Skeletal muscle tissue (tissue), 4 donors: ENCODE results near the gene SHROOM3. TPM values are rescaled to one million over a fixed set of nuclear protein-coding genes. Genes with fewer than 3 reads are reported as not detected.

ENCODE experiments used
- H3K27ac ChIP-seq: one replicate; pipeline ENCODE4 v1.7.0; 2013; ENCODE audit warnings: mild to moderate bottlenecking, low read depth, low read length, inconsistent platforms
- H3K27me3 ChIP-seq, 3 donors: one replicate each; pipeline ENCODE4 v1.7.0; 2013; ENCODE audit warnings: low read length in 3 of 3; ENCODE audit not compliant: control insufficient read depth in 3 of 3, insufficient read depth in 3 of 3
- H3K36me3 ChIP-seq, 3 donors: one replicate each; pipeline ENCODE4 v1.7.0; 2013; ENCODE audit warnings: low read length in 3 of 3; ENCODE audit not compliant: control insufficient read depth in 3 of 3, insufficient read depth in 3 of 3
- H3K4me1 ChIP-seq, 3 donors: one replicate each; pipeline ENCODE4 v1.7.0; 2013; ENCODE audit warnings: low read length in 3 of 3, mild to moderate bottlenecking in 3 of 3; ENCODE audit not compliant: control insufficient read depth in 3 of 3, insufficient read depth in 3 of 3
- H3K4me3 ChIP-seq, 3 donors: one replicate each; pipeline ENCODE4 v1.7.0; 2013; ENCODE audit warnings: low read length in 3 of 3
- H3K9ac ChIP-seq, 3 donors: one replicate each; pipeline ENCODE4 v1.7.0; 2013; ENCODE audit warnings: low read length in 3 of 3, mild to moderate bottlenecking in 3 of 3, moderate library complexity in 2 of 3, low read depth in 1 of 3
- H3K9me3 ChIP-seq, 3 donors: one replicate each; pipeline ENCODE4 v1.7.0; 2013; ENCODE audit warnings: low read length in 3 of 3; ENCODE audit not compliant: control insufficient read depth in 3 of 3
- total RNA-seq: library from RNA; depleted of rRNA; stranded (reverse); fragments of >200 nt; gene quantifications from one replicate; pipeline ENCODE4 v1.2.3, GENCODE V29; 2014
- donor health status: Osteomylitis.

The SHROOM3 gene
- total RNA-seq, 1 donor from 2014 or later = 21.4 TPM

DNA sequence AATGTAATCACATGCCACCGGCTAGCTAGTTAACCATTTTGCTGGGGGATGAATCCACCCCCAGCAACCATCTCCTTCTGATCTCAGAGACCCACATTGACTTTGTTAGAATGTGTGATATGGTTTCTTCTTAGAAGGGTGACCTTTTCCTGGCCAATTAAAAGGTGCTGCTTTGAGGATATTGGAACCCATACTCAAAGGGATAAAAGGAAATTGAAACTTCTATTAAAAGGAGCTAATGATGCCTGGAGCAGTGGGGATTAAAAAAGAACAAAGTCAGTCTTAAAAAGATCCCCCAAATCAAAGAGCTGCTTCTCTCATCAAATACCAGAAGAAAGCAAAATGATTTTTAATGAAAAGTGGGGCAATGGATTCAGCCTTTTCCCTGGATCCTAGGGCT, 214.1 kb downstream of the SHROOM3 start:
- no peak overlapping the region for H3K4me3 ChIP-seq
- no peaks in the 10 kb centered on the region for H3K4me1 ChIP-seq
- H3K27me3 ChIP-seq = no peaks in the 10 kb centered on the region
- H3K27ac ChIP-seq = no peak overlapping the region
- H3K9me3 ChIP-seq = no peaks in the 10 kb centered on the region
- no peaks in the 10 kb centered on the region for H3K36me3 ChIP-seq
- no peak overlapping the region for H3K9ac ChIP-seq

DNA sequence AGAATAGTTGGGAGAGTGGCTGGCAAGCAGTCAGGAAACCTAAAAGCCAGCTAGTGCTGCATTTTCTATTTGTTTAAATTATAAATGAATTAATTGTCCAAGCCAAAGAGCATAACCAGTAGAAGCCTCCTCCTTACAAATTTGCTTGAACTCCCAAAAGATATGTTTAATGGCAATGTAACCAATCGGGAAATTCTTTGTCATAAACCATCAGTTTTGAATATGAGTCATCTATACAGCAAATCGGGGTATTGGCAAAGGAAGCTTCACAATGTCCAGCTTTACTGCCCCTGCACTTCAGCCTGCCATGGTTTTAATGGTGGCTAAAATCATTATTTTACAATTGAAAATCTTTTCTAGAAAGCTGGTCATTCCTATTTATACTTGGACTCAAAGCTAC, 216.6 kb downstream of the SHROOM3 start:
- H3K9ac ChIP-seq = no peak overlapping the region
- no peak overlapping the region for H3K4me3 ChIP-seq
- H3K36me3 ChIP-seq = no peaks in the 10 kb centered on the region
- H3K4me1 ChIP-seq = no peaks in the 10 kb centered on the region
- H3K27ac ChIP-seq = no peak overlapping the region
- H3K9me3 ChIP-seq = no peaks in the 10 kb centered on the region
- no peaks in the 10 kb centered on the region for H3K27me3 ChIP-seq

GRCh38 chr4:76652389-76652788, 217.4 kb downstream of the SHROOM3 start:
- Histone ChIP-seq H3K9ac (no peak overlapping the region), H3K4me3 (no peak overlapping the region), H3K27ac (no peak overlapping the region), H3K36me3 (no peaks in the 10 kb centered on the region), H3K9me3 (no peaks in the 10 kb centered on the region), H3K4me1 (no peaks in the 10 kb centered on the region), H3K27me3 (no peaks in the 10 kb centered on the region)

GRCh38 chr4:76654084-76654483, 219.1 kb downstream of the SHROOM3 start:
- H3K36me3 ChIP-seq = no peaks in the 10 kb centered on the region
- H3K4me1 ChIP-seq = no peaks in the 10 kb centered on the region
- H3K27ac ChIP-seq = no peak overlapping the region
- H3K9ac ChIP-seq = no peak overlapping the region
- no peak overlapping the region for H3K4me3 ChIP-seq
- H3K27me3 ChIP-seq = no peaks in the 10 kb centered on the region
- no peaks in the 10 kb centered on the region for H3K9me3 ChIP-seq

DNA sequence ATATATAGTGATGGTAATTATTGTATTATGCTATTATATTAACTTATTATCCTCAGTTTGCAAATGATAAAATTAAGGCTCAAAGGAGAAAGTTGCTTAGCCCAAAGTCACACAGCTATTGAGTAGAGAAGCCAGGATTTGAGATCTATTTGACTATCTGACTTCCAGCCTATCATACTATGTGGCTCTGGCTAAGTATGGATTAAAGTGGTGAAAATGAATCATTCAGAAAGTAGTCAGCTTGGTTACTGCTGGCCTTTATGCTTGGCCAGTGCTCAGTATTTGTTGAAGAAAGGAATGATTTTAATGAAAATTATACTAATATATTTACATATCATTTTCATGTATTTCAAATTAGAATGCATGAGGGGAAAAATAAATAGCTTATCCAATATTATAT, 219.8 kb downstream of the SHROOM3 start:
- no peak overlapping the region for H3K9ac ChIP-seq

DNA sequence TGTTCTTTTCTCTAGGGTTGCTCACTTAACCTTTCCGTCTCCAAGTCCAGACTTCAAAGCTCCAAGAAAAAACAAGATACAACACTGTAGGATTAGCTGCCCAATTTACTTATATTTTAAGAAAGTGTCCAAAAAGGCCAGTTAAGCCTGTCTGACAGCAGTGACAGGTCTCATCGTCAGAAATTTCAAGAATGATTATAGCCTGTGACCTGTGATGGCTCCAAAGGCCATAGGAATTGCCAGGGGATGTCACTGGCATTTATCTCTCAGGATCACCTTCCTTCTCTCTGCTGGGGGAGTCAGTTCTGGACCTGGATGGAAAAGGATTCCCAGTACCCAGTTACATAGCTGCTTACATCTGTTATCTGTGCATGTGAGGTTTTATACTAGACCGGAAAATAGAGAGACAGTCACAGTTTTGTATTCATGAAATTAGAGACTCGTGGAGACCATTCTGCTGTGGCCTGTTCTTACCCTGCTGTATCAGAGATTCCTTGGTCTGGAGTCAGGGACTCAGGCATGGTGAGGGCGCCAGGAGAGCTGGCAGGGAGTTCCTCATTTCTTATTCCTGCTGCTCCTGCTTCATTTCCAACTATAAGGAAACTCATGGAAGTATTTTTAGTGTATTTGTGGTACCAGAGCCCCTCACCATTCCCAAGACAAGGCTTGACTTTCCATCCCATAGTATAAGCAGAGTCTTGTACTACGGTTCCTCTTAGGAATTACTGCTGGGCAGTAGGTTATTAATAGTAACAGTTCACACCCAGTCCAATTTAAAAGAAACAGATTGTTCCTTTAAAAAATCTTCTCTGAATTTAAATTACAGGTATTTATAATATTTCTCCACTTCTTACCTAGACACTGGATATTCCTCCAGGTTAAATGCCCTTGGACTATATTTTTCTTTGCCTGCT, 220.8 kb downstream of the SHROOM3 start:
- H3K4me1 ChIP-seq = no peaks in the 10 kb centered on the region

More for the DNA sequence above, 219.8 kb downstream of the SHROOM3 start:
- Histone ChIP-seq H3K4me1 (no peaks in the 10 kb centered on the region), H3K36me3 (no peaks in the 10 kb centered on the region), H3K27me3 (no peaks in the 10 kb centered on the region), H3K9me3 (no peaks in the 10 kb centered on the region), H3K4me3 (no peak overlapping the region), H3K27ac (no peak overlapping the region)

DNA sequence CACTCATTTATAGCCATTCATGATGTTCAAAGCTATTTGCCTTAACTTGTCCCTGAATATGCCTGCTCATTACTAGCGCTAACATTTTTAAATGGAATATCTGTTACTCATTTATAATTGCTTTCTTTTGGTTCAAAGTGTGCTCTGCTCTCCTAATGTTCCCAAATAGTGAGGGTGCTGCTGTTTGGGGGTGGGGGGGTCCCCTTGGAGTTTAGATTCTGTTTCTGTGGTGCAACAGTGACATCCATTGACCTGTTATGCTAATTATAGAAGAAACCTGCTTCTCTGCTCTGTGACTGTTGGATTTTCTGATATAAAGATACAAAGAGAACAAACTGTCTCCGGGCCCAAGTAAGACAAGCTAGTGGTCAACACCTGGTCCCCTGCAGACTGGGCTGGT, 222.4 kb downstream of the SHROOM3 start:
- Histone ChIP-seq H3K4me3 (no peak overlapping the region), H3K36me3 (no peaks in the 10 kb centered on the region), H3K9ac (no peak overlapping the region), H3K27ac (no peak overlapping the region), H3K9me3 (no peaks in the 10 kb centered on the region), H3K4me1 (no peaks in the 10 kb centered on the region), H3K27me3 (no peaks in the 10 kb centered on the region)

More for the DNA sequence above, 220.8 kb downstream of the SHROOM3 start:
- H3K36me3 ChIP-seq = no peaks in the 10 kb centered on the region
- no peak overlapping the region for H3K27ac ChIP-seq
- no peak overlapping the region for H3K4me3 ChIP-seq
- H3K9me3 ChIP-seq = no peaks in the 10 kb centered on the region
- H3K9ac ChIP-seq = no peak overlapping the region
- H3K27me3 ChIP-seq = no peaks in the 10 kb centered on the region

- no peak overlapping the region for H3K27ac ChIP-seq
- no peaks in the 10 kb centered on the region for H3K36me3 ChIP-seq
- H3K27me3 ChIP-seq = no peaks in the 10 kb centered on the region
- H3K4me3 ChIP-seq = no peak overlapping the region
- no peaks in the 10 kb centered on the region for H3K9me3 ChIP-seq
- H3K4me1 ChIP-seq = no peaks in the 10 kb centered on the region
- no peak overlapping the region for H3K9ac ChIP-seq
Observed at GRCh38 chr4:76658231-76659102, 223.4 kb downstream of the SHROOM3 start.

DNA sequence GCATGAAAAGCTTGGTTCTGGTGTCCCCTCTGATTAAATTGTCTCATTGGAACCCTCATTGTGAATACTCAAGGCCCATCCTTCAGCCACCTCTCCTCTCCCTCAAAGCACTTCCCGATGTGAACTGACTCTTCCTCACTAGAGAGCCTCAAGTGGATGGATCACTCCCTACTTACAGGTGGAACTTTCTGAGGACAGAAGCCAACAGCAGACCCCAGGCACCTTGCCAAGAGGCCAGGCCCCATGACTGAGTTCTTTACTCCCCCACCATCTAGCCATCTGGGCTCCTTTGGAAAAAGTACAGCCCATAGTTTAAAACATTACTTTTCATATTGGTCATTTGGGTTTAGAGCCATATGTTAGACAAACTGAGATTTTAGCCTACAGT, 224.1 kb downstream of the SHROOM3 start:
- no peaks in the 10 kb centered on the region for H3K36me3 ChIP-seq

GRCh38 chr4:76663824-76664223, 228.8 kb downstream of the SHROOM3 start:
- no peaks in the 10 kb centered on the region for H3K9me3 ChIP-seq
- H3K27me3 ChIP-seq = no peaks in the 10 kb centered on the region
- H3K4me1 ChIP-seq = no peaks in the 10 kb centered on the region
- no peak overlapping the region for H3K9ac ChIP-seq
- no peak overlapping the region for H3K27ac ChIP-seq
- no peaks in the 10 kb centered on the region for H3K36me3 ChIP-seq
- no peak overlapping the region for H3K4me3 ChIP-seq

More for the DNA sequence above, 224.1 kb downstream of the SHROOM3 start:
- Histone ChIP-seq H3K9me3 (no peaks in the 10 kb centered on the region), H3K27ac (no peak overlapping the region), H3K4me1 (no peaks in the 10 kb centered on the region), H3K27me3 (no peaks in the 10 kb centered on the region), H3K4me3 (no peak overlapping the region), H3K9ac (no peak overlapping the region)
